ENCODE measurements around the gene DPY19L3. TPM values are rescaled to one million over a fixed set of nuclear protein-coding genes. Genes with fewer than 3 reads are reported as not detected.

Gene DPY19L3
- total RNA-seq, 2 experiments from 2014 or later, result 13.0 to 13.6 TPM

Other genes starting within 250 kb of the DPY19L3 start
- 10 to 100 TPM; 25.8 to 28.0 TPM for gene ZNF507, start 60.2 kb upstream of the DPY19L3 start, total RNA-seq
- 100 to 1,000 TPM; 147 to 159 TPM for gene PDCD5, start 175.4 kb downstream of the DPY19L3 start, total RNA-seq

Measured in activated CD8-positive, alpha-beta T cell treated with anti-CD3 and anti-CD28 coated beads, Interleukin-2, amount 10 ng/mL, durations not matched to agents 7 days and 5 days (primary cell).